GM21367 (cell line): Measurements from ENCODE around the gene GPR75.

Experiments
- ATAC-seq: cut with Tn5 transposase; IDR thresholded peaks from one replicate; pipeline ENCODE4 v1.9.1; 2021; ENCODE audit not compliant: unreplicated experiment

GPR75 gene

DNA sequence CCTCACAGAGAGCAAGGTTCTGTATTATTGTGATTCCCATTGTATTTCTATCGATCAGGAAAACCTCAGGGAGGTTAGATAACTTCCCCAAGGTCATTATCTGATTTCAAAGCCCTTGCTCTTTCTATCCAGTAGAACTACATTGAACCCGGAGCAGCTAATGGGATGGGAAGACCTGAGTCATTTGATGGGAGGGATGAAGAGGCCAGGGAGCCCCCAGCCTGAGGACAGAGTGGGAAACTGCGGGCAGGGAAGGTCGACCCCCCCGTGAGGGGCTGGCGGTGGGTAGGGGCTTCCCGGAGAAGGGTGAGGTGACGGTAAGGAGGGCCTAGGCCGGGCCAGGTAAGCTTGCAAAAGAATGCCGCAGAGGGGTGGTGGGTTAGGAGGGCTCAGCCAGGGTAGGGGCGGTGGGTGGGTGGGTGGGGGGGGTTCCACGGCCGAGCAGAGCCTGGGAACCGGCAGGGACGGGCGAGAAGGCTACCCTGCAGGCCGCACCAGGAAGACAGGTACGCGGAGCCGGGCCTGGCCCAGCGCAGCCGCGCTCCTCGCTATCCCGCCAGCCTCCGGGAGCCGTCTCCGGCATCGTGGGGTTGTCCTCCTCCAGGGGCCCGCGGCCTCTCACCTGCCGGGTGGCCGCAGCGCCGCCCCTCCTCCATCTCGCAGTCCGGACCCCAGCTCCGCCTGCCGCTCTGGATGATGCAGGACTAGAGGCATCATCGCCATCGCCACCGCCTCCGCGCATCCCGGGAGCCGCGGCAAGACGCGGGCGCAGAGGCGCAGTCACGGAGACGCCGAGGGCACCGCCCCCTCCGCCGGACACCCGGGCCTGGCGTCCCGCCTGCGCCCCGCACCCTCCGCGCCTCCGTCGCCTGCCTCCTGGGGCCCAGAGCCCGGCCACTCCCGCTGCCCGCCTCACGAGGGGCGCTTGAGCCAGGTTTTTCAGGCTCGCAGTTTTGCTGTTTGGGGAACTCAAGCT is at the start of gene GPR75:
Gene GPR75 (minus strand): TSS at position 762 of the 976 bp plus-strand sequence. CDS start 5,211 bp downstream, outside the sequence.
- ATAC-seq: no peak

DNA sequence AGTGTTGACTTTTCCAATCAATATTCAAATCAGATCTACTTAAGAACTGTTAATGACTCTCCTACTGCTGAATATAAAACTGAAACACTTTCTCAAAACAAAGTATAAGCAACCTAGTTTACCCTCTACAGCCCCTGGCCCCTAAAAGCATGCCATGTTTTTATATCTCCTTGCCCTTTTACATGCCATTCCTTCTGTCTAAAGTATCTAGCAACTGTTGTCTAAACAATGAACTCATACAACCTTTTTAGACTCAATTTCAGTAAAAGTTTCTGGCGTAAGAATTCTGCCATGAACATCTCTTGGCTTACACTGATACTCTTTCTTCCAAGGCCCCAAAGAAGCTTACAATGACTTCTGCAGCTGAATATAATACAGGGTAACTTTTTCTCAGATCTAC is 47.8 kb upstream of the GPR75 start:
- no peak for ATAC-seq

DNA sequence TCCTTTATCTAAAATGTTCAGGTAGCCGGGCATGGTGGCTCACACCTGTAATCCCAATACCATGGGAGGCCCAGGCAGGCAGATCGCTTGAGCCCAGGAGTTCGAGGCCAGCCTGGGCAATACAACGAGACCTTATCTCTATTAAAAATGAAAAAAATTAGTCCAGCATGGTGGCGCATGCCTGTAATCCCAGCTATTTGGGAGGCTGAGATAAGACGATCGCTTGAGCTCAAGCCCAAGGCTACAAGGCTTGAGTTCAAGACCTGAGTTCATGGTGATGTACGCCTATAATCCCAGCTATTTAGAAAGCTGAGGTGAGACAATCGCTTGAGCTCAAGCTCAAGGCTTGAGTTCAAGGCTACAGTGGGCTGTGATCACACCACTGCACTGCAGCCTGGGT is 45.6 kb upstream of the GPR75 start:
- no peak for ATAC-seq

DNA sequence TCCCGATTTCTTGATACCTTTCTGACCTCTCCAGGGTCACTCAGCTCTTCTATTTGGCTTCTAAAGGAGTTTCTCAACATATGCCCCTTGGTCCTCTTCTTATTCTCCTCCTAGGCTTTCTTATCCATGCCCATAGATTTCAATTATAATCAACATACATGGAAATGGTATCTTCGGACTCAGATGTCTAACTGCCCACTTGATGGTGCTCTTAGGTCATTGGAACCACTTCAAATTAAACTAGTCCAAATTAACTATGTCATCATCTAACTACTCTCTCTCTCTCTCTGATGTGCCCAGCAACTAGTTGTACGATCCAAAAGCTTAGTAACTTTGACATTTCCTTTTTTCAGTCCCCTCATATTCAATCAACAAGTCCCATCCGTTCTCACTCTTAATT is 43.2 kb upstream of the GPR75 start:
- ATAC-seq: no peak

DNA sequence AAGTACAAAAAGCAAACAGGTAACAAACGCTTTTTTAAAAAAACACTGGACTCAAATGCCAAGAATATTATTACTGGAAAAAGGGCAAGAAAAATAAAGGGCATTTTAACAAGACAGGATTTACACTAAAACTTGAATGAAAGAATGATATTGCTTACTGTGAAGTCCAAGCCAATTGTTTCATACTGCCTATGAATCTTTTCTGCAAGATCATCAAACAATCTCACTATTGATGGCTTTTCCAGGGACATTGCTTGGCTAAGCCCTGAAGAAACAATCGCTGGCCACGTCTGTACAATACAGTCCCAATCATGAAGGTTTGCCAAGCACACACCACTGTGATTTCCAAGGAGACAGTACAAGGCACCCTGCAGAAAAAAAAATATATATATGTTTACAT is 41.4 kb upstream of the GPR75 start:
- no peak for ATAC-seq

DNA sequence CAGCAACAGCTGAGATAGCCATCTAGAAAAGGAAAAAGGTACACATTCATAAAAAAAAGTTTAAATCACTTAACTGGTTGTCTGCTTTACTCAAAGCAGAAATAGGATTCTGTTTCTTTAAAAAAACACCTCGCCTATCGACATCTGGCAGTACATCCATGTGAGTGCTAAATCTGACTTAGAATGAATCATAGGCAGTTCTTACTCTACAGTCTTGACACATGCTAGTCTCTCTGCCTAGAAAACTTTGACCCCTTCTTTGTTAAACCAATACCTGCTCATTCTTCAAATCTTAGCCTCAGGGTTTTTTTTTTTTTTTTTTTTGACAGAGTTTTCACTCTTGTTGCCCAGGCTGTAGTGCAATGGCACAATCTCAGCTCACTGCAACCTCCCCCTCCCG is 37.1 kb upstream of the GPR75 start:
- no peak for ATAC-seq

DNA sequence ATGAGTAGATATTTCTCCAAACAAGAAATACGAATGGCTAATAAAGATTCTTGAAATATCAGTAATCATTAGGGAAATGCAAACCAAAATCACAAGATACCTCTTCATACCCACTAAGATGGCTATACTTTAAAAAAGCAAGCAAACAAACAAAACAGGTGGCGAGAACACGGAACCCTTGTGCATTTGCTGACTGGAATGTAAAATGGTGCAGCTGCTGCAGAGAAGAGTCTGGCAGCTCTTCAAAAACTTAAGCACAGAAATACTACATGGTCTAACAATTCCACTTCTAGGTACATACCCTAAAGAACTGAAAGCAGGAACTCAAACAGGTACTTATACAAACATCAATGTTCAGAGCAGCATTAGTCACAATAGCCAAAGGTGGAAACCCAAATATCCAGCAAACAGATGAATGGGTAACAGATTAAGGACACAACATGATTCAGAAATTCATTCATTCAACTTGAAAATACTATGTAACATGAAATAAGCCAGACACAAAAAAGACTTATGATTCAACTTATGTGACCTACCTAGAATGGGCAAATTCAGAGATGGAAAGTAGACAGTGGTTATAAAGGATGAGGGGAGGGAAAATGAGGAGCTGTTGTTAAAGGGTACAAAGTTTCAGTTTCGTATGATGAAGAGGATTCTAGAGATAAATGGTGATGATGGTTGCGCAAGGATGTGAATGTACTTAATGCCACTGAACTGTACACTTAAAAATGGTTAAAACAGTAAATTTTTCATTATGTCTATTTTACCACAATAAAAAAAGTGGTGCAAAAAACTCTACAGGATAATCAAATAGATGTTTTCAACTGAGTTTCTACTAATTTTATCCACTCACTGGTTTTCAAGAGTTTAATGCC is 26.9 kb upstream of the GPR75 start:
- no peak for ATAC-seq

DNA sequence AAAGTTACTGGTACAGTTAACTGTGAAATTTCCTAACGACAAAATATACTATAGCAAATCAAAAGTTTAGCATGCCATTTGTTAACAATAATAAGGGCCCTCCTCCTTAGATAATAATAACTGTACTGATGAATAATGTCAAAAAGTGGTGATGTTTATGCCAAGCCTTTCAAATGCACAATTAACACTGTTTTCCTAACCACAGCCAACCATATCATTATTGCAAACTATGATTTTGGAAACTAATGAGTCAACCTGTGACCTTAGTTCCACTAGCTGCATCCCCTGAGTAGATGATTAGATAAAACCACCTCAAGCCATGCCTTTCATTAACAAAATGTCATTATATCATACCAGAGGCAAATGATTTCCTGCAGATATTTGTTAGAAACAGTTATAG is 25.1 kb upstream of the GPR75 start:
- no peak for ATAC-seq

DNA sequence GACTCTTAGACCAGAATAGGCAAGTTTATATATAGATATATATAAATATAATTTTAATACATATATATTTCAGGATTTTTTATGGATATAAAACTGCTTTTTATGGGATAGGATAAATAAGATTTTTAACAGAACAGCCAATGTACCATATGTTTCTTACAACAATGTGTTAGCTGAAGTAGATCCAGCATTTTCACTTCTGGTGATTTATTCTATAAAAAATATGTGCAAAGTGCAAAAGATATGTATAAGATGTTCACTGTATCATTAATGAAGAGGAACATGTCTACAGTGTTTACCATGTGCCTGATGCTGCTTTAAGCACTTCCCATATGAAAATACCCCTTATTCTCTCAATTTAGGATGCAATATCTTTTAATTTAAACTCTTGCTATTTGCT is 22.2 kb upstream of the GPR75 start:
- no peak for ATAC-seq

DNA sequence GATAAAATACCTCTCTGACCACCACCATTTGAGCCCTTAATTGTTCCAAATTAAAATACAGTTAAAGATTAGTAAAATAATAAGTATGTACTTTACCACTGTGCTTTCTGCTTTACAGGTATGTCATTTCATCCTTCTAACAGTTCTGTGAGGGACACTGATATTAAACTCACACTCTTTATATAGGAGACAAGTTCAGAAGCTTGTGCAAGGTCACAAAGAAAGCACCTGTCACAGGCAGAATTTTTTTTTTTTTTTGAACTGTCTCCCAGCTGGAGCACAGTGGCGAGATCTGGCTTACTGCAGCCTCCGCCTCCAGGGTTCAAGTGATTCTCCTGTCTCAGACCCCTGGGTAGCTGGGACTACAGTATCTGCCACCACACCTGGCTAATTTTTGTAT is 21.6 kb upstream of the GPR75 start:
- ATAC-seq: no peak

DNA sequence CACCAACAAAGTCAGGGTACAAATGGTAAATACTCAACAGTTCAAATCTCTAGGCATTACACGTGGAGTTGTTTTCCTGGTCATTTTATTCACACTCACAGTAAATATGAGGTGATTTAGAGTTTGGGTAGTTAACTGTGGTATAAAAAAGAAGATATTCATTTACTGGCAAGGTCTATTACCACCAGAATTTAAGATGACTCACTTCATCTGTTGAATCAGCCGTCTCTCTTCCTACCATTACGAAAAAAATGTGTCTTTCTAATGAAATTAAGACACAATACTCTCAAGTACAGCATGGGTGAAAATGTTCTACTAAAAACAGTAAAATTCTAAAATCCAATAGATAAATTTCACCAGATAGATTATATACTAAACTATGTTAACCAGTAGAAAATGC is 21.0 kb upstream of the GPR75 start:
- no peak for ATAC-seq

DNA sequence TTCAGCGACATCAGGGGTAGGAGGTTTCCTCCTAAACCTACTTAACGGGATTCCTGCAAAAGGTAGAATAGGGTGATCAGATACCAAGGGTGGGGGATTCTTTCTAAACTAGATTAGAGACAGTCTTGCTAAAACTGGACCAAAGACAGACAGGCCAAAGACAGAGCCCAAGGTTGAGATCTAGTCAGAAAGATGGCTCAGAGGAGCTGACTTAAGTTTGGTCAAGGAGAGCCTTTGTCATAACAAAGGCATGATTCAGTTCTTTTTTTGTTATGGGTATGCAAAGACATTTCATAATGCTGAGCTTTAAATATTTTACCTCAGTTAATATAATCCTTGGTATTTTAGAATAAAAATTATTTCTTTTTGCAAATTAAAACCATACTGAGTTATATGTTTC is 17.8 kb upstream of the GPR75 start:
- no peak for ATAC-seq

DNA sequence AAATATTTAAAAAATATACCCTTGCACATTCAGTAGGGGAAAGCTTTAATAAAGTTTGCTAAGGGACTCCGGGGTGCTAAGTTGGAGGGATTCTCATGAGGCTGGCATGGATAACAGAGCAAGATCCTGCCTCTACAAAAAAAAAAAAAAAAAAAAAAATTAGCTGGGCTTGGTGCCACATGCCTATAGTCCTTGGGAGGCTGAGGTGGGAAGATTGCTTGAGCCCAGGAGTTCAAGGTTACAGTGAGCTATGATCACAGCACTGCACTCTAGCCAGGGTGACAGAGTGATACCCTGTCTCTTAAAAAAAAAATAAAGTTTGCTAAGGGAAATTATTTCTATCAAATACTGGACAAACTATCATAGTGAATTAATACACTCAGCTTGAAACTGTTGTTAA is 17.3 kb upstream of the GPR75 start:
- no peak for ATAC-seq

DNA sequence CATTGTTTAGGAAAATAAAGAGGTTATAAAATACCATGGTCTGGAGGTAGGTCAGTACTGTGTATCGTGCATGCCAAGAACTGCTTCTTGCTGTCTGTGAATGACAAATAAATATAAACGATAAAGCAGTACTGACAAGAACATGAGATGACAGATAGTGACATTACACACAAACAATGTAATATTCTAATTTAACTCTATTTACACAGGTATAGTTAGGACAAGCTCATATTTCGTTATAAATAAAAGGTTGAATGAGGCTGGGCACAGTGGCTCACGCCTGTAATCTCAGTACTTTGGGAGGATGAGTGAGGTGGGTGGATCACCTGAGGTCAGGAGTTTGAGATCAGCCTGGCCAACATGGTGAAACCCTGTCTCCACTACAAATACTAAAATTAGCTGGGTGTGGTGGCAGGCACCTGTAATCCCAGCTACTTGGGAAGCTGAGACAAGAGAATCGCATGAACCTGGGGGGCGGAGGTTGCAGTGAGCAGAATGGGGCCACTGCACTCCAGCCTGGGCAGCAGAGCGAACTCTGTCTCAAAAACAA is 14.7 kb upstream of the GPR75 start:
- no peak for ATAC-seq

DNA sequence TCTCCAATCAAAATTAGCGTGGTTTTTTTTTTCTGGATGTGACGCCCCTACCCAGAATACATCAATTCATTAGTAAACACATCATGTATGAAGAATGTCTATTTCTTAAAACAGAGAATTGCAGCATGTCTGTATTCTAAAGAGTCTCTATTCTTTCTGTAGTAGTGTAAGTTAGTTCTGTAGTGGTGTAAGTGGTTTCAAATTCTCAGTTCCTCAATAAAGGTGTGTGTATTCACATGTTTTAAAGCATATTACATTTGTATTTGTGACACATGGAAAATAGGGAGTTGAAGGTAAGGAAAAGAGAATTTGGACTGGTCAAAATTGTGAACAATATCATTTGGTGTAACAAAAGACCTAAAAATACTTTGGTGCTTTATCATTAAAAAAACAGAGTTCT is 8.0 kb upstream of the GPR75 start:
- ATAC-seq: no peak

DNA sequence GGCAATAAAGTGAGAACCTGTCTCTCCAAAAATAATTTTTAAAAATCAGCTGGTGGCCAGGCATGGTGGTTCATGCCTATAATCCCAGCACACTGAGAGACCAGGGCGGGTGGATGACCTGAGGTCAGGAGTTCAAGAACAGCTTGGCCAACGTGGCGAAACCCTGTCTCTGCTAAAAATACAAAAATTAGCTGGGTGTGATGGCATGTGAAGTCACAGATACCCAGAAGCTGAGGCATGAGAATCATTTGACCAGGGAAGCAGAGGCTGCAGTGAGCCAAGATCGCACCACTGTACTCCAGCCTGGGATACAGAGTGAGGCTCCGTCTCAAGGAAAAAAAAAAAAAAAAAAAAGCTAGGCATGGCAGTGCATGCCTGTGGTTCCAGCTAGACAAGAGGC is 7.4 kb upstream of the GPR75 start:
- no peak for ATAC-seq

DNA sequence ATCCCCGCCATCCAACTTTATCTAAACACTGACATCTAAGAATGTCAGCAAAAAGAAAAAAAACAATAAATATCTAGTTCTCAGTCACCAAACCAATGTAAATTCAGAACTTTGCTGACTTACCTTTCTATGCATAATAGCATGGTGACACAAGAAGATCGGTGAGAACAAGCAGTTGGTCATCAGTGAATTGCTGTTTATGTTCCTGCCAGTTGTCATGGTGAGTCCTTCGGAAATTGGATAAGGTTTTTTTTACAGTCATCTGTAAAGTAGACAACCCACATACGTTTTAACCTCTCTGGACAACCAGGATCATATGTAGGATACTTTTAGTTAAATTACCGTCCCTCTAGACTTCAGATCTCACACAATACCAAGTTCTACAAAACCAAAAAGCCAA is 6.2 kb upstream of the GPR75 start:
- no peak for ATAC-seq

DNA sequence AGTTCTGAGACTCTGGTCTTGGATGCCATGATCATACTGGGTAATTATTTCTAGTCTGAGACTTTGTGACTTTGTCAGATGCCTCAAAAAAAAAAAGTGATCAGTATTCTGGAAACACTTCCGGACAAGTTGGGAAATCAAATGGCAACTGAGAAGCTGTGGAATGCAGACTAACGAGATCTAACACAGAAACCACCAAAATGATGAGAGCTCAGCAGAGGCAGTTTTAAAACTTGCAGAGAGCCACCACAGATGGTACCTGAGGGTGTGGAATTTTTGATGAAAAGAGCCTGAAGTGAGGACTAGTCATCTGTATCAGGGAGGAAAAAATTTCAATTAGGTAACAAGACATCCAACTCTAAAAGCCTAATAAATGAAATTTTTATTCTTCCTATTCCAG is 5.5 kb upstream of the GPR75 start:
- no peak for ATAC-seq

DNA sequence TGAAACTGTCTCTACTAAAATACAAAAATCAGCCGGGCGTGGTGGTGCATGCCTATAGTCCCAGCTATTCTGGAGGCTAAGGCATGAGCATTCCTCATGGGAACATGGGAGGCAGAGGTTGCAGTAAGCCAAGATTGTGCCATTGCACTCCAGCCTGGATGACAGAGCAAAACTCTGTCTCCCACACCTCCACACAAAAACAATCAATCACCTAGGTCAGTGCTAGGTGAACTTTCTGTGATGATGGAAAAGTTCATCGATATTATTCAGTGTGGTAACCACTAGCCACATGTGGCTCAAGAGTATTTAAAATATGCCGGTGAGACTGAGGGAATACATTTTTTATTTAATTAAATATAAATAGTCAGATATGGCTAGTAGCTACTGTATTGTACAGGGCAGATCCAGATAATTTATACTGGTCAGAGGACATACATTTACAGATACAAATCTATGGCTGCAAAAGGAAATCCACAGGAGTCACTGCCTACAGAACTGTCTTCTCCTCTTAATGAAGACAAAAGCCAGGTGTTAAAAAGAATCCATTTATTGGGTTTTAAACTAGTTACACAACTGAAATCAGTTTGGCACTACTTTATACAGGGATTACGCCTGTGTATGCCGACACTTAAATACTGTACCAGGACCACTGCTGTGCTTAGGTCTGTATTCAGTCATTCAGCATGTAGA is 3.9 kb upstream of the GPR75 start:
- no peak for ATAC-seq

DNA sequence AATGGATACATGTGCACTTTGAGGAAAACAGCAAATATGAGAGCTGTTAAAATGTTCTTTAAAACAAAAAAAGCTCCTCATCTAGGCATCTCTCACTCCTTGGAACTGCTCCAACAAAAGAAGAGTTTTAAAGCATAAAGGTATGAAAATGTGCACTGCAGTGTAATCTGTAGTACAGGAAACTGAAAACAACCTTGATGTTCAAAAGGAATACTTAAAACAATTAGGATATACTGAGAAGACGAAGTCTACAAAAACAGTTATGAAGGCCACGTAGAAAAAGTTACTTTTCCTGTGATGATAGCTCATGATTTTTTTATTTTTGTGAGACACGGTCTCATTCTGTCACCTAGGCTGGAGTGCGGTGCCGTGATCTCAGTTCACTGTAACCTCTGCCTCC is 2.1 kb upstream of the GPR75 start:
- ATAC-seq: no peak

DNA sequence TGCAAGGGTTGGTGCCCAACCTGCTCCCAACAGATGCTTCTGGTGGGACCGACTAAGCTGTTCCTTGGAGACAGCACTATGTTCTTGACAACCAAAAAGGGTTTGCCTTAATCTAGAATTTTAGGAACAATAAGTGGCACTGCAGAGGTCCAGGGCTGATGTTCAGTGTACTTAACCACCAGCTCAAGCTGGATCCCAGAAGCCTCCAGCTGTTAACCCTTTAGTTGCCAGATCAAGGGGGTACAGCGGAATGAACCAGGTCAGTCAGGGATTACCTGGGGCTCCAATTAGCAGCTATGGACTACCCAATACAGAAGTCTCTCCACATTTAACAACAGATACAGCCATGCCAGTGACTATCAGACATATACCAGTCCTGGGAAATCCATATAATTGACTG is 3.5 kb downstream of the GPR75 start:
- no peak for ATAC-seq
